Keratinocyte (primary cell): ENCODE measurements around the gene JMJD1C.

ENCODE experiments used
- CTCF ChIP-seq, 3 experiments: IDR thresholded peaks in 1 of 3; conservative IDR thresholded peaks in 1 of 3; optimal IDR thresholded peaks in 1 of 3; 2 replicates in 2 of 3; 3 replicates in 1 of 3; pipeline versions ENCODE3 to v1.5.1; 2011; ENCODE audit warnings: low read length in 3 of 3, mild to moderate bottlenecking in 3 of 3, moderate library complexity in 2 of 3, control low read depth in 1 of 3, inconsistent platforms in 1 of 3; ENCODE audit not compliant: insufficient read depth in 2 of 3; ENCODE audit errors: extremely low read depth in 1 of 3
- EZH2 ChIP-seq: IDR thresholded peaks from one replicate; pipeline ENCODE4 v1.6.1; 2012; ENCODE audit warnings: inconsistent platforms, mild to moderate bottlenecking, low read length, moderate library complexity

DNA sequence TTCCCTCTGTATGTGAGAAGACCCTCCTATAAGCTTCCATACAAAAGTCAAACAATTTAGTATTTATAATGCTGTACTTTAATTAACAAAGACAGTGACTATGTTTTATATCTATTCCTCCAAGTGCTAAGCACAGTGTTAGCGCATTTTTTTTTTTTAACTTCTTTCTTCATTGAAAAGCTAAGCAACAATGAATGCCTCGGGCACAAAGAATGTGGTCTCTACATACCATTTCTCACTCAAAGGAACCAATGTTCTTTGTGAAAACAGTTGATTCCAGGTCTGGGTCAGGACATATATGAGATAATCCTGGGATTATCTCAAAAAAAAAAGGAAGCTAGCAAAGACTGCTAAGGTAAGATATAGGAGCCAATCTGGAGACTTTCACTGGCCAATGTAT, 29.2 kb upstream of the JMJD1C start:
- TF ChIP-seq EZH2 (no peak), CTCF (optimal IDR thresholded peaks at IDR 0.05 in 1 of 3, IDR thresholded peaks at IDR 0.05 in 1 of 3, conservative IDR thresholded peaks at IDR 0.05 in 1 of 3; ENCODE audit: extremely low read depth in 1 of 3, insufficient read depth in 2 of 3, low read length in 3 of 3) (no peak)
